Measurements from ENCODE around the gene USP35.

Gene USP35

DNA sequence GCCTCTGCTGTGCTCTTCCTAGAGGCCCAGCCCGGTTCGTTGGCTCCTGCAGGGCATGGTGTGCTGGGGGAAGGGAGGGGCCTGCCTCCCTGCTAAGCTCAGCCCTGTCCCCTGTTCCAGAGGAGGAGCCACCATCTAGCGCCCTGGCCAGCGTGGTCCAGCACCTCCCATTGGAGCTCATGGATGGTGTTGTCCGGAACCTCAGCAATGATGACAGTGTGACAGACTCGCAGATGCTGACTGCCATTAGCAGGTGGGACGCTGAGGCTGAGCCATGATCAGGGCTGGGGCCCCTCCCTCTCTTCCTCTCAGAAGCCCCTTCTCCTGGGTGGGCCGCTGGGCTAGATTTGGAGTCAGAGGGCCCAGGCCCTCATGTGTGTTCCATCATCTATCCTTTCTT is 9.1 kb downstream of the USP35 start:
- DNase-seq = no peak

- DNase-seq = no peak
Measured at GRCh38 chr11:78199015-78199652, 10.4 kb downstream of the USP35 start.

- no peak for DNase-seq
Measured at GRCh38 chr11:78199653-78200015, 10.9 kb downstream of the USP35 start.

DNA sequence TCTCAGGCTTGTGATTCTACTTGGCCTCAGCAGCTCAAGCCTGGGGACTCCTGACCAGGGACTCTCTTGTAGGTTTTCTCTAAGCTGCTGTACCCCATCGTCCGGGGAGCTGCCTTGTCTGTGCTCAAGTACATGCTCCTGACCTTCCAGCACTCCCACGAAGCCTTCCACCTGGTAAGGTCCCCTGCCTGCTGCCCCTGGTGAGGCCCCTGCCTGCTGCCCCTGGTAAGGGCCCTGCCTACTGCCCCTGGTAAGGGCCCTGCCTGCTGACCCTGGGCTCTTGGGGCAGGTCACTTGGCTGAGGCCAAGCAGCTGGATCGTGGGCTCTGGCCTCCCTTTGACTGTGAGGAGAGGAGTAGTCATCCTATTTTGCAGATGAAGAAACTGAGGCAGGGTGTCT is 11.3 kb downstream of the USP35 start:
- DNase-seq = no peak

- no peak for DNase-seq
Measured at GRCh38 chr11:78200553-78200952, 11.8 kb downstream of the USP35 start.

DNA sequence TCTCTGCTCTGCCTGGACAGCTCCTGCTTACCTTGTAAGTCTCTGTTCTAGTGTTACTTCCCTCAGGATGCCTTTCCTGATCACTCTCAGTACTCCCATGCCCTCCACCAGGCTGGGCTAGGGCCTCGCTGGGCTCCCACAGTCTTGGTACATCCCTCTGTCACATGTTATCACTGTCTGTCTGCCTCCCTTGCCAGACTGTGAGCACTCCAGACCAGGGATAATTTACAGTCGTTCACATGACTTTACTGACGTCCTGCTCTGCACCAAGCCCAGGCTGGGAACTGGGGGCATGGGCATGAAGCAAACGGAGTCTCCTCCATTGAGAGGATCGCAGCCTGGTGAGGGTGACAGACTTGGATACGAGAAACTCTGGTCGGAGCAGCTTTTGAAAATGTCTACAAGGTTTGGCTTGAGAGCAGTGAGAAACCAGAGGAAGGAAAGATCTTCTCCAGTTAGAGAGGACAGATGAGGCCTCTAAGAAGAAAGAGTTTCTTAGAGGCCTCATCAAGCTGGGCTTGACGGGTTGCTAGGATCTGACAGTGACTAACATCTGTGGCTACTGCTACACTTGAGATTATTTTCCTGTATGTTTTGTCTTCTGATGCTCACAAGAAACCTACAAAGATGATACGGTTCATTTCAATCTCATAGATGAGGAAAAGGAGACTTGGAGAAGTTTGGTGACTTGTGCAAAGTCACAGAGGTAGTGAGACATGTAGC is 12.5 kb downstream of the USP35 start:
- DNase-seq = no peak

GRCh38 chr11:78202733-78203167 is 14.0 kb downstream of the USP35 start:
- no peak for DNase-seq

DNA sequence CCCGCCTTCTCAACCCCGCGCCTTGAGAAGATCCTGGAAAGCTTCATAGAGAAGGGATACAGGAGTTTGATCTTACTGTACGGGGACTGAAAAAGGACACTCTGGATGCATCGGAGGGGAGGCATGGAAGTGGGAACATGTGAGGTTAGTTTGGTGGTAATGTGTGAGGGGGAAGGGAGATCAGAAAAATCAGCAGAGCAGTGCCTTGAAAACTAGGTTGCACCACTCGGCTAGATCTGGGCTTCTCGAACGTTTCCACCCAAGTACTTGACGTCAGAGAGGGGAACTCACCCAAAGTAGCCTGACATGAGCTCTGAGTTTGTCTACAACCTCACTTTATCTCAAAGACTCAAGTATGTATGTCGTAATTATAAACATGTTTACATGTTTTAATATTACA is 14.5 kb downstream of the USP35 start:
- DNase-seq = no peak

DNA sequence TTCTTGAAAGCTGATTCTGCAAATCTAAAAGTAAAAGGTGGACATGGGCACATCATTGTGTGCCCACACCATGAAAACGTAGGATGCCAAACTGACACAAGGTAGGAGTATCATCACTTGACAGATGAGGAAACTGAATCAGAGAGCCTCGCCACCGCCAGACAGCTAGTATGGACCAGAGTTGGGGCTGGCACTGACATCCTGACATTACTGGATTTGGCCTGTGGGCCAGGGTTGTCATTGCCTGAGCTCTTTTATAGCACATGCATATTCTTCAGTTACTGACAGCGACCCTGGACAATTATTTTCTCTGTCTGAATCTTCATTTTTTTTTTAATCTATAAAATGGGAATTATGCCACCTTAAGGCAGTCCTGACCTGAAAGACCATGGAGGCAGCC is 16.5 kb downstream of the USP35 start:
- no peak for DNase-seq

DNA sequence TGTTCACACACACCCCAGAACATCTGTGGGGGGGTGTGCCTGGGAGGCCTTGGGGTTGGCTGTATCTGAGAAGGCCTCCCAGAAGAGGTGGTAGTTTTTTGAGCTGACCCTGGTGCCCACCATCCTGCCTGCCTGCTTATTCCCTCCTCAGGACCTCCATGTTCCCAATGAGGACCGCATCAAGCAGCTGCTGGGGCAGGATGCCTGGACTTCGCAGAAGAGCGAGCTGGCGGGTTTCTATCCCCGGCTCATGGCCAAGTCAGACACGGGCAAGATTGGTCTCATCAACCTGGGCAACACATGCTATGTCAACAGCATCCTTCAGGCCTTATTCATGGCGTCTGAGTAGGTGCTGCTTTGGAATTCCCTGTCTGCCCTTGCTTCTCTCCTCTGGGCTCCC is 17.0 kb downstream of the USP35 start:
- no peak for DNase-seq

GRCh38 chr11:78207532-78208256 is 19.0 kb downstream of the USP35 start:
- no peak for DNase-seq

DNA sequence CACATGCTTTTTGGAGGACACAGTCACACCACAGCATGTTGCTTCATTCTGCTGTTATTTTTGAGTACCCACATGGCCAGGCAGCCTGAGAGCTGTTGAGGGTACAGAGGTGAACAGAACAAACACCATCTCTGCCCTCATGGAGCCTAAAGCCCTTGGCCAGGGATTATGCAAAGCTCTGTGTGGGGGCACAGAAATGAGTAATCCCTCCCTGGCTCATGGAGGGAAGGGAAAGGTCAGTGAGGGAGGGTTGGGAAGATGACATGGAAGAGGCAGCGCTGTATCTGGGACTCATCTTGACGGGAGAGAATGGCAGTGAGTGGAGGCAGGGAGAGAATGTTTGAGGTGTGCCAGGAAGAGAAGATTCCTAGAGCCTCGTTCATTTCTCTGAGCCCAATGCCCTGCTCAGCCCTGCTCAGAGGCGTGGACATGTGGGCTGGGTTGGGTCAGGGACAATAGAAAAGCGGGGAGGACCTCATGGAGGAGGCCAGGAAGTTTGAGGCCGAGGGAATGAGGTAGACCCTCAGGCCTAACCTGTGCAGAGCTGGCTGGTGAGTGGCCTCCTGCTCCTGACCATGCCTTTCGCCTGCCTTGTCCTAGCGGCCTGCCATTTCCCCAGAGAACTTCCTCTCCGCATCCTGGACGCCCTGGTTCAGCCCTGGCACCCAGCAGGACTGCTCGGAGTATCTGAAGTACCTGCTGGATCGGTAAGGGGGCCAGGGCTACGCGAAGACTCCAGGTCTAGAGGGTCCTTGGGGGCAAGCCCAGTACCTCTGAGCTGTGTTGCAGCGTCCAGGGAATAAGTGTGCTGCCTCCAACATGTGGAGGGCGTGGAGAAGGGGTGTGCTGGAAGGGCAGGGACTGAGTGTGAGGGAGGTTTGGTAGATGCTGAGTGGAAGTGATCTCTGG is 19.8 kb downstream of the USP35 start:
- no peak for DNase-seq

GRCh38 chr11:78209478-78209877 is 20.8 kb downstream of the USP35 start:
- DNase-seq = no peak

DNA sequence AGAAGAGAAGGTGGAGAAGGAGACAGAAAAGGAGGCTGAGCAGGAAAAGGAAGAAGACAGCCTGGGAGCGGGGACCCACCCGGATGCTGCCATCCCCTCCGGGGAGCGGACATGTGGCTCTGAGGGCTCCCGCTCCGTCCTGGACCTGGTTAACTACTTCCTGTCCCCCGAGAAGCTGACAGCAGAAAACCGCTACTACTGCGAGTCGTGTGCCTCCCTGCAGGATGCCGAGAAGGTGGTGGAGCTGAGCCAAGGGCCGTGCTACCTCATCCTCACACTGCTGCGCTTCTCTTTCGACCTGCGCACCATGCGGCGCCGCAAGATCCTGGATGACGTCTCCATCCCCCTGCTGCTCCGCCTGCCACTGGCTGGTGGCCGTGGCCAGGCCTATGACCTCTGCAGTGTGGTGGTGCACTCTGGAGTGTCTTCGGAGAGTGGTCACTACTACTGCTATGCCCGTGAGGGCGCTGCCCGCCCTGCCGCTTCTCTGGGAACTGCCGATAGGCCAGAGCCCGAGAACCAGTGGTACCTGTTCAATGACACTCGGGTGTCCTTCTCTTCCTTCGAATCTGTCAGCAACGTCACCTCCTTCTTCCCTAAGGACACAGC is 21.4 kb downstream of the USP35 start:
- no peak for DNase-seq

GRCh38 chr11:78211565-78211964 is 22.8 kb downstream of the USP35 start:
- DNase-seq = no peak

- no peak for DNase-seq
Measured at GRCh38 chr11:78212586-78213371, 24.1 kb downstream of the USP35 start.

GRCh38 chr11:78213526-78214330 is 25.0 kb downstream of the USP35 start:
- DNase-seq = no peak

- DNase-seq = no peak
Measured at GRCh38 chr11:78214331-78215194, 25.8 kb downstream of the USP35 start.

DNA sequence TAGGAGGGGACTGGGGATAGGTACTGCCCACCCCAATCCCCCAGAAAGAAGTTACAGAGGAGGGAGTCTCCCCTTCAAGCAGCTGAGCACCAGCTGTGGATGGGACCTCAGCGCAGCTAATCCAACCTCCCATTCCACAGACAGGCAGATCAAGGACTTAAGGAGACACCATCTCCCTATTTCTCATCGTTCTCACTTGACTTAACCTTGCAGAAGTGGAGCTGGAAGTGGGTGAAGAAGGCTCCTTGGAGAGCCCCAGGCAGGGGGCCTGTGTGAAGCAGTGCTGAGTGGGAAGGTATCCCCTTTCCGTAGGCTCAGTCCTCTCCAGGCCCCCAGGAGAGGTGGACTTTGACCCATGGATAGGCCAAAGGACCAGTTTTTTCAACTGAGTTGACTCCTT is 27.3 kb downstream of the USP35 start:
- no peak for DNase-seq

Measured in NCI-H1436 treated with DMSO at 0.1 percent for 48 hours (cell line).